Activated CD8-positive, alpha-beta T cell treated with anti-CD3 and anti-CD28 coated beads for 36 hours (primary cell): ENCODE measurements around the gene MAP3K5. TPM values are rescaled to one million over a fixed set of nuclear protein-coding genes. Genes with fewer than 3 reads are reported as not detected.

Experiments used
- ATAC-seq: fragments of 200-7000 bp; cut with Tn5 transposase; one replicate; pipeline ENCODE4 v1.10.0; 2021; ENCODE audit warnings: mild to moderate bottlenecking, moderate library complexity
- CTCF ChIA-PET: fragments of 350-600 bp; sonication (Branson Sonifier 250); formaldehyde crosslinking; loops from one replicate; lab custom pipeline; 2021; ENCODE audit warnings: antibody characterized with exemption; lab: Charles Lee
- POLR2A ChIA-PET: fragments of 350-600 bp; sonication (Branson Sonifier 250); formaldehyde crosslinking; loops from one replicate; lab custom pipeline; 2021; ENCODE audit warnings: antibody characterized with exemption; lab: Charles Lee
- DNase-seq: peaks from one replicate; pipeline ENCODE4 v3.0.0-alpha.2; 2020
- H3K27ac Mint-ChIP-seq: one replicate; pipeline ENCODE4 v1.8.0; 2021; ENCODE audit warnings: mild to moderate bottlenecking, mixed read lengths
- H3K27me3 Mint-ChIP-seq: one replicate; pipeline ENCODE4 v1.8.0; 2021; ENCODE audit warnings: mixed read lengths
- H3K36me3 Mint-ChIP-seq: one replicate; pipeline ENCODE4 v1.8.0; 2021; ENCODE audit warnings: low read depth, mixed read lengths
- H3K4me1 Mint-ChIP-seq: one replicate; pipeline ENCODE4 v1.8.0; 2021; ENCODE audit warnings: low read depth, mixed read lengths
- H3K4me3 Mint-ChIP-seq: one replicate; pipeline ENCODE4 v1.8.0; 2021; ENCODE audit warnings: mild to moderate bottlenecking, moderate library complexity, mixed read lengths
- H3K9me3 Mint-ChIP-seq: one replicate; pipeline ENCODE4 v1.8.0; 2021; ENCODE audit warnings: mixed read lengths
- intact Hi-C: fragments of 100-400 bp; cut with micrococcal nuclease; formaldehyde crosslinking; loops from one replicate; pipeline ENCODE4 v1.10.0; 2022
- total RNA-seq, 2 experiments: library from RNA; stranded (reverse); gene quantifications; one replicate each; pipeline ENCODE4 v1.2.3, GENCODE V29; 2021
- TF ChIP-seq, protein P1 (sequence below): fragments of 200-600 bp; IDR thresholded peaks from one replicate; pipeline ENCODE4 v1.8.0; 2022; ENCODE audit warnings: antibody characterized with exemption, mild to moderate bottlenecking

Gene MAP3K5
- total RNA-seq, 2 experiments from 2014 or later, result 4.4 to 4.6 TPM

DNA sequence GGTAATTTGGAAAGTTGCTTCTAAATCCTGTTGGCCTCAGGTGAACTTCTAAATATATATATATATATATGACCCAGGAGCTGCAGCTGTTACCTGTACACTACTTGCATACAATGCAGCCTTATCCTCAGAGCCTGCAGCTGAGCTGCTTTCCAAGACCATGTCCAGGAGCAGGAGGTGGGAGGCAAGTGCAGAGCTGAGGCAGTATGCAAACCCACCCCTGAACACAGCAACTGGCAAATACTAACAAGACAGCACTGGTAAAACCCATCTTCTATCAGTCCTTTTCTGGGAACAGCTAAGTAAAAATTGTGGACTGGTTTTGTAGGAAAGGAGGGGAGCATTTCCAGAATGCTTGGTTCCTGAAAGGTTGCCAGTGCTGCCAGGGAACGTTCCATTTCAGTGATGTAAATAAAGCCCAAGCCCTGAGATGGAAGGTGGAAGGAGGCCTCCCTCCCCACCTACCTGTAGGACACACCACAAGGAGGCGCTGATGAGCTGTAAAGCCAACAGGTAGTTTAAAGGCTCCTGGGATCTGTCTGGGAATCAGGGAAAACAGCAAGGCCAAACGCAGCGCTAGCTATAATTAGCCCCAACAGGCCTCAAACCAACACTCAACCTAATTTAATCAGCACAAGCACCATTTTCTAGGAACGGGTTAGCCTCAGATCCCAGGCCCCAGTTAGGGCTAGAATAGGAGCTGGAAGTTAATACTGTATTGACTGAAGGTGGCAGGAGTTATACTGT is 148.3 kb downstream of the MAP3K5 start:
- ChIA-PET CTCF (interaction anchor here (0.6 to 13.0 kb wide), 71 partner anchors 9 to 1559 kb away, joined by 3 to 370 read pairs (median 5); partner anchors contain the start of genes MAP3K5, MAP7, PEX7 and SLC35D3), POLR2A (interaction anchor here (0.9 to 2.4 kb wide), 3 partner anchors 143 to 149 kb away, joined by 3 to 29 read pairs (median 8); partner anchors contain the start of gene MAP3K5)
- DNase-seq (peak; percentile 90), ATAC-seq (peak; percentile 41)
- Mint-ChIP-seq H3K9me3 (no peaks in the 10 kb centered on the region), H3K36me3 (no peaks in the 10 kb centered on the region), H3K27me3 (no peaks in the 10 kb centered on the region), H3K27ac (no peak overlapping the region), H3K4me3 (no peak overlapping the region), H3K4me1 (no peaks in the 10 kb centered on the region)
- TF ChIP-seq, protein P1, sequence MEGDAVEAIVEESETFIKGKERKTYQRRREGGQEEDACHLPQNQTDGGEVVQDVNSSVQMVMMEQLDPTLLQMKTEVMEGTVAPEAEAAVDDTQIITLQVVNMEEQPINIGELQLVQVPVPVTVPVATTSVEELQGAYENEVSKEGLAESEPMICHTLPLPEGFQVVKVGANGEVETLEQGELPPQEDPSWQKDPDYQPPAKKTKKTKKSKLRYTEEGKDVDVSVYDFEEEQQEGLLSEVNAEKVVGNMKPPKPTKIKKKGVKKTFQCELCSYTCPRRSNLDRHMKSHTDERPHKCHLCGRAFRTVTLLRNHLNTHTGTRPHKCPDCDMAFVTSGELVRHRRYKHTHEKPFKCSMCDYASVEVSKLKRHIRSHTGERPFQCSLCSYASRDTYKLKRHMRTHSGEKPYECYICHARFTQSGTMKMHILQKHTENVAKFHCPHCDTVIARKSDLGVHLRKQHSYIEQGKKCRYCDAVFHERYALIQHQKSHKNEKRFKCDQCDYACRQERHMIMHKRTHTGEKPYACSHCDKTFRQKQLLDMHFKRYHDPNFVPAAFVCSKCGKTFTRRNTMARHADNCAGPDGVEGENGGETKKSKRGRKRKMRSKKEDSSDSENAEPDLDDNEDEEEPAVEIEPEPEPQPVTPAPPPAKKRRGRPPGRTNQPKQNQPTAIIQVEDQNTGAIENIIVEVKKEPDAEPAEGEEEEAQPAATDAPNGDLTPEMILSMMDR, result peak; percentile 95
- intact Hi-C loops, result loop anchor here (1.0 kb wide), 1 partner anchor 149 kb away; no protein-coding TSS in a partner anchor

GRCh38 chr6:136641873-136642465 is 150.3 kb downstream of the MAP3K5 start:
- DNase-seq, result no peak
- CTCF ChIA-PET, result interaction anchor here (1.0 to 13.0 kb wide), 4 partner anchors 12 to 179 kb away, joined by 3 to 370 read pairs (median 4); partner anchors contain the start of gene MAP3K5
- Mint-ChIP-seq H3K36me3 (no peaks in the 10 kb centered on the region), H3K4me1 (no peaks in the 10 kb centered on the region), H3K4me3 (no peak overlapping the region), H3K27ac (no peak overlapping the region), H3K27me3 (no peaks in the 10 kb centered on the region), H3K9me3 (no peaks in the 10 kb centered on the region)
- intact Hi-C loops, result no loop called here
- POLR2A ChIA-PET, result no interaction called here
- TF ChIP-seq, protein P1, result no peak
- ATAC-seq, result no peak

DNA sequence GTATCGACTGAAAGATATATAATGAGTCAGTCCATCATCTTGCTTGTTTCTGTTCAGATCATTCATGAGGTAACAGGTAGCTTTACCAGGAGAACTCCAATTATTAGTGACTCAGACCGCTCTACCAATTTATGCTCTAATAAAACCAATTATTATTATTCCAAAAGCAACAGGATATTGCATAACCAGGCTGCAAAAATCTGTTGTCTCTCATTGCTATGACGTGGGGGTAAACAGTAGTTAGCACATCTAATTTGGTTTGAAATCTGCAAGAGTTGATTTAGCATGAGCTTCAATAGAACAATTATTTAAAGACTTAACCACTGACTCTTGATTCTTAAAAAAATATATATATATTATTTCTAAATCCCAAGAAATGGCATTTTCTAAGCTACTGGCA is 151.1 kb downstream of the MAP3K5 start:
- peaks cover 3% of the 10 kb centered on the region for H3K36me3 Mint-ChIP-seq
- TF ChIP-seq, protein P1, result no peak
- no peaks in the 10 kb centered on the region for H3K9me3 Mint-ChIP-seq
- no peak for DNase-seq
- POLR2A ChIA-PET, result no interaction called here
- no peaks in the 10 kb centered on the region for H3K27me3 Mint-ChIP-seq
- intact Hi-C loops, result no loop called here
- no peak overlapping the region for H3K27ac Mint-ChIP-seq
- no peaks in the 10 kb centered on the region for H3K4me1 Mint-ChIP-seq
- CTCF ChIA-PET, result interaction anchor here (1.2 to 13.0 kb wide), 3 partner anchors 11 to 150 kb away, joined by 3 to 370 read pairs (median 5); partner anchors contain the start of gene MAP3K5
- no peak for ATAC-seq
- no peak overlapping the region for H3K4me3 Mint-ChIP-seq

DNA sequence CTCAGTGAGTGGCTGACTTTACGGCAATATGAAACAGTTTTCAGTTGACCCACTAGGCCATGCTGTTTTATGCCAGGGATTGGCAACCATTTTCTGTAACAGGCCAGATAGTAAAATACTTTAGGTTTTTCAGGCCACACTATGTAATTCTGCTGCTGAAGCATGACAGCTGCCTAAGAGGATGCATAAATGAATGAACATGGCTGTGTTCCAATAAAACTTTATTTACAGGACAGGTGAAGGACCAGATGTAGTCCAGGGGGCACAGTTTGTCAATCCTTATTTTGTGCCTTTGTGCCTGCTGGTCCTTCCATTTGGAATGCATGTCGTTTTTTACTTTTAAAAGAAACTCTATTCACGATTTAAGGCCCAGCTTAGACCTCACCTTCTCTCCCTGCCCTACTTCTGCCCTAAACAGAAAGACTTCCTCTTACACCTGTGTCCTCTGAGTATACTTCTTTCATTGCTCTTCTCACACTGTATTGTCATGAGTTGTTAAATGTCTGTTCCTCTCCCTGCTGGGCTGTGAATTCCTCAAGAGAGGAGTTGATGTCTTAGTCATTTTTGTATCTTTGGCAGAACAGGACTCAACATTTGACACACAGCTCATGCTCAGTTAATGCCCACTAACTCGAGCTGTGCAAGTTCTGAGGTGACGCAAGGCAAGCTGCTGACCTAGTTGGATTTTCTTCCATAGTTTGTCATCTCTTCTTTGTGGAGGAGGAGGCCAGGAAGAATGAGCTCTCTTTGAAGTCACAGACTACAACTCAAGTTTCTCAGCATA is 152.0 kb downstream of the MAP3K5 start:
- Mint-ChIP-seq H3K4me3 (no peak overlapping the region), H3K4me1 (no peaks in the 10 kb centered on the region), H3K27ac (no peak overlapping the region), H3K27me3 (no peaks in the 10 kb centered on the region), H3K36me3 (peaks cover 3% of the 10 kb centered on the region), H3K9me3 (no peaks in the 10 kb centered on the region)
- intact Hi-C loops, result no loop called here
- POLR2A ChIA-PET, result no interaction called here
- DNase-seq (no peak), ATAC-seq (no peak)
- CTCF ChIA-PET, result interaction anchor here (1.2 to 13.0 kb wide), 2 partner anchors 16 to 150 kb away, joined by 3 to 370 read pairs; partner anchors contain the start of gene MAP3K5
- TF ChIP-seq, protein P1, result no peak
